ENCODE measurements around the gene PAPOLA. TPM values are rescaled to one million over a fixed set of nuclear protein-coding genes. Genes with fewer than 3 reads are reported as not detected.

Gene PAPOLA
- total and polyA plus RNA-seq, 9 of the 15 experiments (the other 6 are each of a cell fraction or from before 2014, with no cell fraction given), result 51.1 to 199 (median 95.8) TPM

- 3% methylated on average over 4 of the region's 4 CpGs for WGBS (ENCODE audit: insufficient coverage, low coverage, missing lambda C conversion rate)
- Histone ChIP-seq H3K4me3 (no peak overlapping the region), H3K36me3 (ENCODE audit: control insufficient read depth, insufficient read depth, low read length) (no peaks in the 10 kb centered on the region), H3K4me1 (replicated peaks in 1 of 2; ENCODE audit: control insufficient read depth in 2 of 2, insufficient read depth in 2 of 2, low read length in 2 of 2) (no peaks in the 10 kb centered on the region; a peak in 2 of 5 replicates), H4K20me1 (replicated peaks; ENCODE audit: control insufficient read depth, insufficient read depth, low read length) (no peaks in the 10 kb centered on the region), H3K27me3 (ENCODE audit: control insufficient read depth in 2 of 2, insufficient read depth in 2 of 2, low read length in 2 of 2) (peaks cover 0 to 6% of the 10 kb centered on the region in 2 experiments; a peak in 2 of 5 replicates), H2AFZ (ENCODE audit: low read depth, low read length) (no peak overlapping the region), H3K9me1 (ENCODE audit: control insufficient read depth, insufficient read depth, low read length) (no peaks in the 10 kb centered on the region), H3K9ac (ENCODE audit: insufficient read depth in 1 of 2, low read depth in 2 of 2, low read length in 2 of 2) (no peak overlapping the region), H3K27ac (ENCODE audit: extremely low read depth, low read depth, low read length) (no peak overlapping the region), H3K79me2 (ENCODE audit: control insufficient read depth, insufficient read depth, low read length) (no peaks in the 10 kb centered on the region), H3K4me2 (ENCODE audit: insufficient read depth, low read length) (no peak overlapping the region), H3K9me3 (replicated peaks; ENCODE audit: control insufficient read depth, insufficient read depth, low read depth, low read length) (no peaks in the 10 kb centered on the region)
- CTCF ChIA-PET (ENCODE audit: low intra/inter-chr PET ratio), result no interaction called here
- TF ChIP-seq ZNF785 (CRISPR knock-in tag; IDR thresholded peaks at IDR 0.05), result no peak
- TF ChIP-seq, protein P1, sequence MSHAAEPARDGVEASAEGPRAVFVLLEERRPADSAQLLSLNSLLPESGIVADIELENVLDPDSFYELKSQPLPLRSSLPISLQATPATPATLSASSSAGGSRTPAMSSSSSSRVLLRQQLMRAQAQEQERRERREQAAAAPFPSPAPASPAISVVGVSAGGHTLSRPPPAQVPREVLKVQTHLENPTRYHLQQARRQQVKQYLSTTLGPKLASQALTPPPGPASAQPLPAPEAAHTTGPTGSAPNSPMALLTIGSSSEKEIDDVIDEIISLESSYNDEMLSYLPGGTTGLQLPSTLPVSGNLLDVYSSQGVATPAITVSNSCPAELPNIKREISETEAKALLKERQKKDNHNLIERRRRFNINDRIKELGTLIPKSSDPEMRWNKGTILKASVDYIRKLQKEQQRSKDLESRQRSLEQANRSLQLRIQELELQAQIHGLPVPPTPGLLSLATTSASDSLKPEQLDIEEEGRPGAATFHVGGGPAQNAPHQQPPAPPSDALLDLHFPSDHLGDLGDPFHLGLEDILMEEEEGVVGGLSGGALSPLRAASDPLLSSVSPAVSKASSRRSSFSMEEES (CRISPR knock-in tag; IDR thresholded peaks at IDR 0.05), result no peak
- no peak for TF ChIP-seq CSDE1 (IDR thresholded peaks at IDR 0.05)
- TF ChIP-seq CHCHD3 (CRISPR knock-in tag; IDR thresholded peaks at IDR 0.05), result no peak
- no peak for TF ChIP-seq ZNF175 (CRISPR knock-in tag; IDR thresholded peaks at IDR 0.05; ENCODE audit: low read depth)
- BruUV-seq (replicated peaks), result no TSS peak
- FAIRE-seq (no peak), DNase-seq (ENCODE audit: extremely low read depth in 1 of 4, low spot score in 3 of 4) (no peak), ATAC-seq (no peak)
- in situ Hi-C loops (cut with MboI) (no loop called here), intact Hi-C loops (cut with micrococcal nuclease) (no loop called here)
- POLR2A ChIA-PET, result no interaction called here
These were observed 15.5 kb upstream of the PAPOLA start for GRCh38 chr14:96486705-96487104.

DNA sequence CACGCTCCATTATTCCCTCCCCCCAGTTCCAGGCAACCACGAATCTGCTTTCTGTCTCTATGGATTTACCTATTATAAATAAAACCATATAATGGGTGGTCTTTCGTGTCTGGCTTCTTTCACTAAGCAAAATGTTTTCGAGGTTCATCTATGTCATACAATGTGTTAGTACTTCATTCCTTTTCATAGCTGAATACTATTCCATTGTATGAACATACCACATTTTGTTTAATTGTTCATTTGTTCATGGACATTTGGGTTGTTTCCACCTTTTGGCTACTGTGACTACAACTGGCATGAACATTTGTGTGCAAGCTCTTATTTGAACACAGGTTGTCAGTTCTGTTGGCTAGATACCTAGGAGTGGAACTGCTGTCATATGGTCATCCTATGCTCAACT is 12.9 kb upstream of the PAPOLA start:
- Histone ChIP-seq H3K9me3 (replicated peaks; ENCODE audit: control insufficient read depth, insufficient read depth, low read depth, low read length) (no peaks in the 10 kb centered on the region), H3K9ac (ENCODE audit: insufficient read depth in 1 of 2, low read depth in 2 of 2, low read length in 2 of 2) (no peak overlapping the region), H3K9me1 (ENCODE audit: control insufficient read depth, insufficient read depth, low read length) (no peaks in the 10 kb centered on the region), H3K36me3 (ENCODE audit: control insufficient read depth, insufficient read depth, low read length) (no peaks in the 10 kb centered on the region), H2AFZ (ENCODE audit: low read depth, low read length) (no peak overlapping the region), H3K4me3 (no peak overlapping the region), H3K4me2 (ENCODE audit: insufficient read depth, low read length) (no peak overlapping the region), H3K4me1 (replicated peaks in 1 of 2; ENCODE audit: control insufficient read depth in 2 of 2, insufficient read depth in 2 of 2, low read length in 2 of 2) (no peaks in the 10 kb centered on the region; a peak in 1 of 5 replicates), H3K27me3 (ENCODE audit: control insufficient read depth in 2 of 2, insufficient read depth in 2 of 2, low read length in 2 of 2) (peaks cover 0 to 1% of the 10 kb centered on the region in 2 experiments; a peak in 2 of 5 replicates), H3K27ac (ENCODE audit: extremely low read depth, low read depth, low read length) (no peak overlapping the region), H4K20me1 (replicated peaks; ENCODE audit: control insufficient read depth, insufficient read depth, low read length) (no peaks in the 10 kb centered on the region), H3K79me2 (ENCODE audit: control insufficient read depth, insufficient read depth, low read length) (no peaks in the 10 kb centered on the region)
- ChIA-PET POLR2A (no interaction called here), CTCF (ENCODE audit: low intra/inter-chr PET ratio) (no interaction called here)
- intact Hi-C loops (cut with micrococcal nuclease) (no loop called here), in situ Hi-C loops (cut with MboI) (no loop called here)
- BruUV-seq (replicated peaks), result no TSS peak
- ATAC-seq (no peak), DNase-seq (ENCODE audit: extremely low read depth in 1 of 4, low spot score in 3 of 4) (no peak), FAIRE-seq (no peak)
- no peak for TF ChIP-seq IFI16 (CRISPR knock-in tag; IDR thresholded peaks at IDR 0.05)
- no peak for TF ChIP-seq NFXL1 (CRISPR knock-in tag; IDR thresholded peaks at IDR 0.05)
- TF ChIP-seq, protein P2, sequence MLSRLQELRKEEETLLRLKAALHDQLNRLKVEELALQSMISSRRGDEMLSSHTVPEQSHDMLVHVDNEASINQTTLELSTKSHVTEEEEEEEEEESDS (CRISPR knock-in tag; IDR thresholded peaks at IDR 0.05), result no peak
- TF ChIP-seq, protein P3, sequence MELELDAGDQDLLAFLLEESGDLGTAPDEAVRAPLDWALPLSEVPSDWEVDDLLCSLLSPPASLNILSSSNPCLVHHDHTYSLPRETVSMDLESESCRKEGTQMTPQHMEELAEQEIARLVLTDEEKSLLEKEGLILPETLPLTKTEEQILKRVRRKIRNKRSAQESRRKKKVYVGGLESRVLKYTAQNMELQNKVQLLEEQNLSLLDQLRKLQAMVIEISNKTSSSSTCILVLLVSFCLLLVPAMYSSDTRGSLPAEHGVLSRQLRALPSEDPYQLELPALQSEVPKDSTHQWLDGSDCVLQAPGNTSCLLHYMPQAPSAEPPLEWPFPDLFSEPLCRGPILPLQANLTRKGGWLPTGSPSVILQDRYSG (tag; conservative IDR thresholded peaks at IDR 0.05; ENCODE audit: low read depth), result no peak
- TF ChIP-seq ZNF146 (CRISPR knock-in tag; IDR thresholded peaks at IDR 0.05; ENCODE audit: unreplicated experiment), result no peak
- 2% methylated on average over 4 of the region's 4 CpGs for WGBS (ENCODE audit: insufficient coverage, low coverage, missing lambda C conversion rate)

All from K562 (cell line).